GM23338 (cell line): ENCODE data around the gene PIGN. TPM values are rescaled to one million over a fixed set of nuclear protein-coding genes. Genes with fewer than 3 reads are reported as not detected.

Source experiments
- ATAC-seq: fragments of 200-7000 bp; cut with Tn5 transposase; 3 replicates; pipeline ENCODE4 v1.9.1; 2020
- DNase-seq: peaks from one replicate; pipeline ENCODE4 v3.0.0-alpha.2; 2015; ENCODE audit warnings: low spot score
- H2AFZ ChIP-seq: fragments of 200-600 bp; sonication (generic); 2 replicates; pipeline ENCODE4 v1.8.0; 2016; ENCODE audit warnings: antibody characterized with exemption, mild to moderate bottlenecking, moderate library complexity
- H3F3A ChIP-seq: fragments of 200-600 bp; sonication (generic); replicated peaks from 2 replicates; pipeline ENCODE4 v1.8.0; 2017; ENCODE audit warnings: antibody characterized with exemption, mixed run types, low read depth
- H3K27ac ChIP-seq: fragments of 200-600 bp; sonication (generic); 2 replicates; pipeline ENCODE4 v1.6.1; 2016; ENCODE audit warnings: low read depth
- H3K27me3 ChIP-seq: fragments of 200-600 bp; sonication (generic); 2 replicates; pipeline ENCODE4 v1.8.0; 2016; ENCODE audit warnings: mild to moderate bottlenecking, mixed run types, moderate library complexity; ENCODE audit not compliant: insufficient read depth
- H3K36me3 ChIP-seq: fragments of 200-600 bp; sonication (generic); 2 replicates; pipeline ENCODE4 v1.8.0; 2016; ENCODE audit warnings: mild to moderate bottlenecking; ENCODE audit not compliant: insufficient read depth
- H3K4me1 ChIP-seq: fragments of 200-600 bp; sonication (generic); 2 replicates; pipeline ENCODE4 v1.8.0; 2016; ENCODE audit warnings: mild to moderate bottlenecking, moderate library complexity; ENCODE audit not compliant: insufficient read depth
- H3K4me2 ChIP-seq: fragments of 200-600 bp; sonication (generic); 2 replicates; pipeline ENCODE4 v1.7.1; 2017; ENCODE audit warnings: mixed run types
- H3K4me3 ChIP-seq: fragments of 200-600 bp; sonication (generic); 2 replicates; pipeline ENCODE4 v1.6.1; 2016; ENCODE audit warnings: mixed run types
- H3K79me2 ChIP-seq: fragments of 200-600 bp; sonication (generic); replicated peaks from 2 replicates; pipeline ENCODE4 v1.8.0; 2017; ENCODE audit warnings: mild to moderate bottlenecking; ENCODE audit not compliant: insufficient read depth
- H3K9me2 ChIP-seq: fragments of 200-600 bp; sonication (generic); 2 replicates; pipeline ENCODE4 v1.8.0; 2017; ENCODE audit not compliant: insufficient read depth
- H4K20me1 ChIP-seq: fragments of 200-600 bp; sonication (generic); replicated peaks from 2 replicates; pipeline ENCODE4 v1.8.0; 2017; ENCODE audit warnings: mild to moderate bottlenecking; ENCODE audit not compliant: insufficient read depth
- H3K27ac Mint-ChIP-seq: 2 replicates; pipeline ENCODE4 v1.8.0; 2020; ENCODE audit warnings: inconsistent platforms, mild to moderate bottlenecking, moderate library complexity, mixed read lengths
- H3K27me3 Mint-ChIP-seq: 3 replicates; pipeline ENCODE4 v1.8.0; 2022; ENCODE audit warnings: low read depth, mild to moderate bottlenecking, moderate library complexity, mixed read lengths, inconsistent platforms; ENCODE audit not compliant: insufficient read depth, poor library complexity
- H3K36me3 Mint-ChIP-seq: 3 replicates; pipeline ENCODE4 v1.8.0; 2021; ENCODE audit warnings: low read depth, mild to moderate bottlenecking, inconsistent platforms, moderate library complexity, mixed read lengths
- H3K4me1 Mint-ChIP-seq: 3 replicates; pipeline ENCODE4 v1.8.0; 2020; ENCODE audit warnings: mild to moderate bottlenecking, inconsistent platforms, mixed read lengths
- H3K4me3 Mint-ChIP-seq: 3 replicates; pipeline ENCODE4 v1.8.0; 2021; ENCODE audit warnings: moderate library complexity, mild to moderate bottlenecking, inconsistent platforms, mixed read lengths
- H3K9me3 Mint-ChIP-seq: 3 replicates; pipeline ENCODE4 v1.8.0; 2020; ENCODE audit warnings: moderate library complexity, mild to moderate bottlenecking, inconsistent platforms, mixed read lengths
- CREB1 ChIP-seq: fragments of 250-450 bp; sonication (Bioruptor Pico); IDR thresholded peaks from 2 replicates; pipeline ENCODE4 v1.5.0; 2020; ENCODE audit warnings: low read depth, mild to moderate bottlenecking, moderate library complexity
- ETS1 ChIP-seq: IDR thresholded peaks from 2 replicates; pipeline ENCODE4 v1.6.1; 2016; ENCODE audit warnings: antibody characterized with exemption
- EZH2 ChIP-seq: fragments of 200-600 bp; sonication (generic); IDR thresholded peaks from one replicate; pipeline ENCODE4 v1.8.0; 2017; ENCODE audit warnings: antibody characterized with exemption, mild to moderate bottlenecking, low read depth; ENCODE audit not compliant: unreplicated experiment
- EZH2phosphoT487 ChIP-seq: fragments of 200-600 bp; sonication (generic); IDR thresholded peaks from one replicate; pipeline ENCODE4 v1.8.1; 2018; ENCODE audit warnings: antibody characterized with exemption; ENCODE audit not compliant: unreplicated experiment
- JUNB ChIP-seq: IDR thresholded peaks from one replicate; pipeline ENCODE4 v1.6.1; 2016; ENCODE audit warnings: antibody characterized with exemption; ENCODE audit not compliant: unreplicated experiment
- NANOG ChIP-seq: IDR thresholded peaks from 2 replicates; pipeline ENCODE4 v1.6.1; 2016; ENCODE audit warnings: antibody characterized with exemption, borderline replicate concordance
- POLR2AphosphoS5 ChIP-seq: IDR thresholded peaks from 2 replicates; pipeline ENCODE4 v1.6.1; 2016; ENCODE audit warnings: antibody characterized with exemption, low read depth
- REST ChIP-seq: IDR thresholded peaks from one replicate; pipeline ENCODE4 v1.6.1; 2018; ENCODE audit warnings: antibody characterized with exemption; ENCODE audit not compliant: unreplicated experiment
- ZNF114 ChIP-seq: fragments of 250-450 bp; sonication (Bioruptor Pico); IDR thresholded peaks from 2 replicates; pipeline ENCODE4 v1.5.0; 2020; ENCODE audit warnings: mild to moderate bottlenecking, moderate library complexity
- ZNF331 ChIP-seq: fragments of 250-450 bp; sonication (Bioruptor Pico); IDR thresholded peaks from 2 replicates; pipeline ENCODE4 v1.5.0; 2020; ENCODE audit warnings: low read depth, mild to moderate bottlenecking, moderate library complexity
- polyA plus RNA-seq: library from polyadenylated mRNA; unstranded; fragments of >200 nt; fragmentation: Nextera tagmentation; extraction: Ambion mirVana; gene quantifications from 2 replicates; pipeline ENCODE4 v1.2.1, GENCODE V29; 2016
- total RNA-seq: library from RNA; depleted of rRNA; stranded (reverse); fragments of >200 nt; shearing (Covaris generic); gene quantifications from 2 replicates; pipeline ENCODE4 v1.2.3, GENCODE V29; 2014
- TF ChIP-seq, protein P1 (sequence below): fragments of 250-450 bp; sonication (Bioruptor Pico); IDR thresholded peaks from 2 replicates; pipeline ENCODE4 v1.5.0; 2020; ENCODE audit warnings: mild to moderate bottlenecking, moderate library complexity

The PIGN gene
- total and polyA plus RNA-seq, 2 experiments from 2014 or later, result 9.4 to 33.0 TPM

DNA sequence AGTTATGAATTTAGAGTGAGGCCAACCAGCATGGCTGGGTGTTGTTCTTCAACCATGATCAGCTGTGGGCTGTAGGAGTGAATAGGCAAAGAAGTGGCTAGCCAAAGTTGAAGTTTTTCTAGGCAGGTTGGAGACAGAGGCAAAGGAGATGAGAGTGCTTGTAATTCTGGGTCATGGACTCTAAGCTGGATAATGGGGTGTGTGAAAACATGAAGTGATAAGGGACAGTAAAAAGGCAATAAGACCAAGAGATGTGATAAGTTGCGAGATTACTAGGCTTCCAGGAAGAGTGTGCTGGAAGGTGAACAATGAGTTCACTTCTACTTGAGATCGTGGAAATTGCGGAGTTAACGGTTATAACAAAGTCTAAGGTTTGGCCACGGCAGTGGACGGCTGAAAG is 175.4 kb downstream of the PIGN start:
- Histone ChIP-seq H3F3A (no peaks in the 10 kb centered on the region), H3K4me3 (no peak overlapping the region), H3K79me2 (no peaks in the 10 kb centered on the region), H3K36me3 (no peaks in the 10 kb centered on the region), H4K20me1 (no peaks in the 10 kb centered on the region), H3K4me1 (no peaks in the 10 kb centered on the region), H3K27ac (no peak overlapping the region), H2AFZ (no peak overlapping the region), H3K27me3 (no peaks in the 10 kb centered on the region), H3K4me2 (no peak overlapping the region), H3K9me2 (peaks cover 3% of the 10 kb centered on the region; the same call in 1 of the 2 replicates)
- Mint-ChIP-seq H3K9me3 (peaks cover 11% of the 10 kb centered on the region), H3K4me3 (no peak overlapping the region), H3K36me3 (peaks cover 8% of the 10 kb centered on the region), H3K4me1 (no peaks in the 10 kb centered on the region), H3K27ac (no peak overlapping the region), H3K27me3 (peaks cover 1% of the 10 kb centered on the region)
- TF ChIP-seq NANOG, result no peak
- no peak for TF ChIP-seq POLR2AphosphoS5
- TF ChIP-seq EZH2phosphoT487, result no peak
- no peak for TF ChIP-seq ZNF331 (CRISPR knock-in tag)
- TF ChIP-seq, protein P1, sequence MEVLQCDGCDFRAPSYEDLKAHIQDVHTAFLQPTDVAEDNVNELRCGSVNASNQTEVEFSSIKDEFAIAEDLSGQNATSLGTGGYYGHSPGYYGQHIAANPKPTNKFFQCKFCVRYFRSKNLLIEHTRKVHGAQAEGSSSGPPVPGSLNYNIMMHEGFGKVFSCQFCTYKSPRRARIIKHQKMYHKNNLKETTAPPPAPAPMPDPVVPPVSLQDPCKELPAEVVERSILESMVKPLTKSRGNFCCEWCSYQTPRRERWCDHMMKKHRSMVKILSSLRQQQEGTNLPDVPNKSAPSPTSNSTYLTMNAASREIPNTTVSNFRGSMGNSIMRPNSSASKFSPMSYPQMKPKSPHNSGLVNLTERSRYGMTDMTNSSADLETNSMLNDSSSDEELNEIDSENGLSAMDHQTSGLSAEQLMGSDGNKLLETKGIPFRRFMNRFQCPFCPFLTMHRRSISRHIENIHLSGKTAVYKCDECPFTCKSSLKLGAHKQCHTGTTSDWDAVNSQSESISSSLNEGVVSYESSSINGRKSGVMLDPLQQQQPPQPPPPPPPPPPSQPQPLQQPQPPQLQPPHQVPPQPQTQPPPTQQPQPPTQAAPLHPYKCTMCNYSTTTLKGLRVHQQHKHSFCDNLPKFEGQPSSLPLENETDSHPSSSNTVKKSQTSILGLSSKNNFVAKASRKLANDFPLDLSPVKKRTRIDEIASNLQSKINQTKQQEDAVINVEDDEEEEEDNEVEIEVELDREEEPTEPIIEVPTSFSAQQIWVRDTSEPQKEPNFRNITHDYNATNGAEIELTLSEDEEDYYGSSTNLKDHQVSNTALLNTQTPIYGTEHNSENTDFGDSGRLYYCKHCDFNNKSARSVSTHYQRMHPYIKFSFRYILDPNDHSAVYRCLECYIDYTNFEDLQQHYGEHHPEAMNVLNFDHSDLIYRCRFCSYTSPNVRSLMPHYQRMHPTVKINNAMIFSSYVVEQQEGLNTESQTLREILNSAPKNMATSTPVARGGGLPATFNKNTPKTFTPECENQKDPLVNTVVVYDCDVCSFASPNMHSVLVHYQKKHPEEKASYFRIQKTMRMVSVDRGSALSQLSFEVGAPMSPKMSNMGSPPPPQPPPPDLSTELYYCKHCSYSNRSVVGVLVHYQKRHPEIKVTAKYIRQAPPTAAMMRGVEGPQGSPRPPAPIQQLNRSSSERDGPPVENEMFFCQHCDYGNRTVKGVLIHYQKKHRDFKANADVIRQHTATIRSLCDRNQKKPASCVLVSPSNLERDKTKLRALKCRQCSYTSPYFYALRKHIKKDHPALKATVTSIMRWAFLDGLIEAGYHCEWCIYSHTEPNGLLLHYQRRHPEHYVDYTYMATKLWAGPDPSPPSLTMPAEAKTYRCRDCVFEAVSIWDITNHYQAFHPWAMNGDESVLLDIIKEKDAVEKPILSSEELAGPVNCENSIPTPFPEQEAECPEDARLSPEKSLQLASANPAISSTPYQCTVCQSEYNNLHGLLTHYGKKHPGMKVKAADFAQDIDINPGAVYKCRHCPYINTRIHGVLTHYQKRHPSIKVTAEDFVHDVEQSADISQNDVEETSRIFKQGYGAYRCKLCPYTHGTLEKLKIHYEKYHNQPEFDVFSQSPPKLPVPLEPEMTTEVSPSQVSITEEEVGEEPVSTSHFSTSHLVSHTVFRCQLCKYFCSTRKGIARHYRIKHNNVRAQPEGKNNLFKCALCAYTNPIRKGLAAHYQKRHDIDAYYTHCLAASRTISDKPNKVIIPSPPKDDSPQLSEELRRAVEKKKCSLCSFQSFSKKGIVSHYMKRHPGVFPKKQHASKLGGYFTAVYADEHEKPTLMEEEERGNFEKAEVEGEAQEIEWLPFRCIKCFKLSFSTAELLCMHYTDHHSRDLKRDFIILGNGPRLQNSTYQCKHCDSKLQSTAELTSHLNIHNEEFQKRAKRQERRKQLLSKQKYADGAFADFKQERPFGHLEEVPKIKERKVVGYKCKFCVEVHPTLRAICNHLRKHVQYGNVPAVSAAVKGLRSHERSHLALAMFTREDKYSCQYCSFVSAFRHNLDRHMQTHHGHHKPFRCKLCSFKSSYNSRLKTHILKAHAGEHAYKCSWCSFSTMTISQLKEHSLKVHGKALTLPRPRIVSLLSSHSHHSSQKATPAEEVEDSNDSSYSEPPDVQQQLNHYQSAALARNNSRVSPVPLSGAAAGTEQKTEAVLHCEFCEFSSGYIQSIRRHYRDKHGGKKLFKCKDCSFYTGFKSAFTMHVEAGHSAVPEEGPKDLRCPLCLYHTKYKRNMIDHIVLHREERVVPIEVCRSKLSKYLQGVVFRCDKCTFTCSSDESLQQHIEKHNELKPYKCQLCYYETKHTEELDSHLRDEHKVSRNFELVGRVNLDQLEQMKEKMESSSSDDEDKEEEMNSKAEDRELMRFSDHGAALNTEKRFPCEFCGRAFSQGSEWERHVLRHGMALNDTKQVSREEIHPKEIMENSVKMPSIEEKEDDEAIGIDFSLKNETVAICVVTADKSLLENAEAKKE (CRISPR knock-in tag), result no peak
- no peak for TF ChIP-seq ZNF114 (CRISPR knock-in tag)
- no peak for TF ChIP-seq JUNB
- TF ChIP-seq REST, result no peak
- no peak for TF ChIP-seq ETS1
- TF ChIP-seq EZH2, result no peak
- no peak for TF ChIP-seq CREB1
- ATAC-seq, result no peak
- DNase-seq, result no peak
